Tibial nerve (tissue), 4 donors: ENCODE results near the gene AK2. TPM values are rescaled to one million over a fixed set of nuclear protein-coding genes. Genes with fewer than 3 reads are reported as not detected.
A peak's percentile ranks its signal among the peaks of the same experiment; 100 is the strongest.

Experiments used
- DNase-seq, 2 donors: peaks; one replicate each; pipeline ENCODE4 v3.0.0-alpha.2; 2019; ENCODE audit warnings: low spot score in 2 of 2
- H3K27ac ChIP-seq, 4 donors: fragments of 200-600 bp; sonication (generic) in 3 of 4; one replicate each; pipeline ENCODE4 v1.5.1; 2017 to 2019; ENCODE audit warnings: mild to moderate bottlenecking in 1 of 4
- H3K27me3 ChIP-seq, 2 donors: fragments of 200-600 bp; sonication (generic) in 1 of 2; one replicate each; pipeline versions ENCODE4 v1.5.1 to v1.6.0; 2017 to 2019
- H3K36me3 ChIP-seq, 3 donors: fragments of 200-600 bp; sonication (generic); one replicate each; pipeline ENCODE4 v1.5.1; 2018 to 2019
- H3K4me1 ChIP-seq, 4 donors: fragments of 200-600 bp; sonication (generic) in 3 of 4; one replicate each; pipeline ENCODE4 v1.5.1; 2017 to 2019
- H3K4me3 ChIP-seq, 4 donors: fragments of 200-600 bp; sonication (generic) in 3 of 4; one replicate each; pipeline ENCODE4 v1.5.1; 2017 to 2019; ENCODE audit warnings: mild to moderate bottlenecking in 1 of 4, moderate library complexity in 1 of 4
- H3K9me3 ChIP-seq, 4 donors: fragments of 200-600 bp; sonication (generic) in 3 of 4; one replicate each; pipeline ENCODE4 v1.5.1; 2017 to 2019
- EP300 ChIP-seq, 2 donors: sonication (generic); formaldehyde crosslinking; IDR thresholded peaks; one replicate each; pipeline ENCODE4 v1.6.1; 2017; ENCODE audit warnings: antibody characterized with exemption in 2 of 2, mild to moderate bottlenecking in 1 of 2
- POLR2A ChIP-seq, 2 donors: fragments of 450-650 bp; IDR thresholded peaks; one replicate each; pipeline ENCODE4 v1.6.1; 2017; ENCODE audit warnings: antibody characterized with exemption in 2 of 2, mild to moderate bottlenecking in 2 of 2, moderate library complexity in 2 of 2
- WGBS, 2 donors: methylation state at CpG; one replicate each; pipeline ENCODE4 v1.1.5; 2018; 5-methylcytosine and 5-hydroxymethylcytosine counted together
- total RNA-seq, 4 donors: library from RNA; depleted of rRNA; stranded (reverse); fragments of >200 nt; gene quantifications; one replicate each; pipeline ENCODE4 v1.1.0, GENCODE V29; 2016
- TF ChIP-seq, protein P1 (sequence below), 5 experiments: fragments of 200-600 bp in 3 of 5; fragments of 450-650 bp in 2 of 5; sonication (generic) in 3 of 5; IDR thresholded peaks; one replicate each; pipeline ENCODE4 v1.5.1; 2016 to 2019; ENCODE audit warnings: antibody characterized with exemption in 5 of 5, mild to moderate bottlenecking in 3 of 5, moderate library complexity in 2 of 5

The AK2 gene
- total RNA-seq, result 100 to 1,000 TPM; 127 to 559 (median 207) TPM

DNA sequence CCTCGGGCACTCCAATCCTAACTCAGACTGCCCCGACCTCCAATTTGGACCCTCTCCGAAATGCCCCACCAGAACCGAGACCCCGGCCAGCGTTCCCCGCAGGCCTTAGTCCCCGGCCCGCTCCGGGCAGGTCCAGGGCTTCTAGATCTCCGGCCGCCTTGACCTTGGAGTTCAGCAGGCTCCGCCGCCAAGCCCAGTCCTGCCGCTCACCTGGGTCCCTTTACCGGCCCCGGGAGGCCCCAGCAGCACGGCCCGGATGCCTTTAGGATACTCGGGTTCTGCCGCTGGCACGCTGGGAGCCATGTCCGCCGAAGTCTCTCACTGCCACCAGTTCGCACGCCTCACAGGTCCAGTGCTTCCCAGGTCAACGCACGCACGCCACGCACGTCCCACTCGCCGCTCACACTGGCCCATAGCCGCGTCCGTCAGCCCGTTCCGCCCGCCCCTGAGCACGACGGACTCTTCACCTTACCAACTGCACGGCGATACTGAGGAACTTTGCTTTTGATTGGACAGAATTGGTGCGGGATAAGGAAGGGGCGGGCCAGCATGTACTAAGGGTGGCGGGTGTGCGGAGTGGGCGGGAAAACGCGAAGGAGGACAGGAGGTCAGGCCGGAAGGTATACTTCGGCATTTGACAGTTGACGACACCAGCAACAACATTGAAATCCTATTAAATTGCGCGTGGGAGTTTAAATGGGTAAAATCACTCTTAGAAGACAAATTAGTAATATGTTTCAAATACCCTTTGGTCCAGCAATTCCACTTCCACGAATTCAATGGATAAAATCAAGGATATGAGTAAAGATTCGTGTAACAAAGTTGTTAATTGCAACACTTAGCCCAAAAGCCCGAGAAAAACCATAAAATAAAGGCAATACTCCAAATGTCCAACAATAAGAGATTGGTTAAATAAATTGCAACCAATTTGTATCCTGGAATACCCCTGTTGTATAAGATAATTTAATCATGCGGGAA lies at the start of gene AK2:
Gene AK2 (minus strand): TSS at position 358 of the 978 bp plus-strand sequence. CDS start 55 bp downstream, at position 303.
- H3K27ac ChIP-seq, result peak within 1 kb of the TSS; percentile 70 to 83 (median 79)
- H3K27me3 ChIP-seq, result no peaks in the 10 kb centered on the region
- no peaks in the 10 kb centered on the region for H3K9me3 ChIP-seq
- peaks cover 0 to 4% (median 0%) of the 10 kb centered on the region in 3 donors for H3K36me3 ChIP-seq
- peaks cover 0 to 43% (median 7%) of the 10 kb centered on the region in 4 donors for H3K4me1 ChIP-seq
- WGBS, 2 donors, result 6% methylated on average over 45 to 54 of the region's 59 CpGs
- TF ChIP-seq, protein P1, sequence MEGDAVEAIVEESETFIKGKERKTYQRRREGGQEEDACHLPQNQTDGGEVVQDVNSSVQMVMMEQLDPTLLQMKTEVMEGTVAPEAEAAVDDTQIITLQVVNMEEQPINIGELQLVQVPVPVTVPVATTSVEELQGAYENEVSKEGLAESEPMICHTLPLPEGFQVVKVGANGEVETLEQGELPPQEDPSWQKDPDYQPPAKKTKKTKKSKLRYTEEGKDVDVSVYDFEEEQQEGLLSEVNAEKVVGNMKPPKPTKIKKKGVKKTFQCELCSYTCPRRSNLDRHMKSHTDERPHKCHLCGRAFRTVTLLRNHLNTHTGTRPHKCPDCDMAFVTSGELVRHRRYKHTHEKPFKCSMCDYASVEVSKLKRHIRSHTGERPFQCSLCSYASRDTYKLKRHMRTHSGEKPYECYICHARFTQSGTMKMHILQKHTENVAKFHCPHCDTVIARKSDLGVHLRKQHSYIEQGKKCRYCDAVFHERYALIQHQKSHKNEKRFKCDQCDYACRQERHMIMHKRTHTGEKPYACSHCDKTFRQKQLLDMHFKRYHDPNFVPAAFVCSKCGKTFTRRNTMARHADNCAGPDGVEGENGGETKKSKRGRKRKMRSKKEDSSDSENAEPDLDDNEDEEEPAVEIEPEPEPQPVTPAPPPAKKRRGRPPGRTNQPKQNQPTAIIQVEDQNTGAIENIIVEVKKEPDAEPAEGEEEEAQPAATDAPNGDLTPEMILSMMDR (IDR thresholded peaks at IDR 0.05), result no peak
- TF ChIP-seq EP300 (IDR thresholded peaks at IDR 0.05), result peak in 1 of 2 donors; percentile 81
- peak in 1 of 2 donors; percentile 60 for TF ChIP-seq POLR2A (IDR thresholded peaks at IDR 0.05)
- peak within 1 kb of the TSS; percentile 75 to 94 (median 86) for H3K4me3 ChIP-seq
- DNase-seq, result peak; percentile 91 to 94

DNA sequence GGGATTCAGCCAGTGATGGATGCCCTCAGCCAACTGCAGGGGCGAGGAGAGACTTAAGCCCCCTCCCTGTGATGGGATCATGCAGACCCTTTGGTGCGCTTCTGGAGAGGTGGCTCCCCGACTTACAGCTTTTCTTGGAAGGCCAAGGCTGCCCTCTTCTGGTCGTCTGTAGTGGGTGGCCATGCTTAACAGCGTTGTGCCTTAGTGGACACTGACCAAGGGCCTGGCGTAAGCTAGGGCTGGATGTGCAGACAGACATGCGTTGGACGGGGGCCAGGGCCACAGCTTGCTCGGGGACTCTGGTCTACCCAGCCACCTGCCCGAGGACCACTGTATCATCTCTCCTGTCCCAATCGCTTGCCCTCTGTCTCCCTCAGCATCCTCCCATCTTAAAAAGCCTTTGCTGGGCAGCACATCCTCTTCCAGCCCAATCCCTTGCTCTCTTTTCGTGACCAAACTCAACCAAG lies 49.7 kb upstream of the AK2 start:
- peak; percentile 62 to 84 for DNase-seq
- 23 to 28% methylated on average over 9 to 12 of the region's 12 CpGs for WGBS, 2 donors
- TF ChIP-seq, protein P1 (IDR thresholded peaks at IDR 0.05), result peak; percentile 49 to 88 (median 69)
- TF ChIP-seq POLR2A (IDR thresholded peaks at IDR 0.05) (no peak), EP300 (IDR thresholded peaks at IDR 0.05) (peak in 1 of 2 donors; percentile 15)
- H3K27me3 ChIP-seq, result no peaks in the 10 kb centered on the region
- peaks cover 0 to 23% (median 9%) of the 10 kb centered on the region in 4 donors for H3K4me1 ChIP-seq
- H3K9me3 ChIP-seq, result no peaks in the 10 kb centered on the region
- H3K36me3 ChIP-seq, result peaks cover 0 to 6% (median 0%) of the 10 kb centered on the region in 3 donors
- no peak overlapping the region for H3K27ac ChIP-seq
- no peak overlapping the region for H3K4me3 ChIP-seq

DNA sequence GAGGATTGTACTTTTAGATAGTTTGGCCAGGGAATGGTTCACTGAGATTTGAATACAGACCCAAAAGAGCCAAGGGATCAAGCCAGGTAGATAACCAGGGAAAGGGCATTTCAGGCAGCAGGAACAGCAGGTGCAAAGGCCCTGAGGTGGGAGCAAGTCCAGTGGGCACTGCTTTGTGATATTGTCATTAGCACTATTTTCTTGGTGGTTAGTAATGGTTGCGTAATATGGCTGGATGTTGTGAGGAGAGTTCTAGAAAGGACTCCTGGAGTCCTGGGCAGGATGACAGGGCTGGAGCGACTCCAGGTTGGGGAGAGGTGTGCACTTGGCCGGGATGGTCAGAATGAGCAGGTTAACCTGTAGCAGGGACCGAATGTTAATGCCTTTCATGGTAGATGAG lies 48.6 kb upstream of the AK2 start:
- Histone ChIP-seq H3K27me3 (no peaks in the 10 kb centered on the region), H3K9me3 (no peaks in the 10 kb centered on the region), H3K27ac (no peak overlapping the region), H3K4me1 (peaks cover 0 to 31% (median 10%) of the 10 kb centered on the region in 4 donors), H3K36me3 (peaks cover 0 to 6% (median 0%) of the 10 kb centered on the region in 3 donors), H3K4me3 (no peak overlapping the region)
- DNase-seq, result no peak
- TF ChIP-seq EP300 (IDR thresholded peaks at IDR 0.05), result no peak
- TF ChIP-seq, protein P1 (IDR thresholded peaks at IDR 0.05), result no peak
- no peak for TF ChIP-seq POLR2A (IDR thresholded peaks at IDR 0.05)
- 72 to 96% methylated on average over 4 of the region's 4 CpGs for WGBS, 2 donors

DNA sequence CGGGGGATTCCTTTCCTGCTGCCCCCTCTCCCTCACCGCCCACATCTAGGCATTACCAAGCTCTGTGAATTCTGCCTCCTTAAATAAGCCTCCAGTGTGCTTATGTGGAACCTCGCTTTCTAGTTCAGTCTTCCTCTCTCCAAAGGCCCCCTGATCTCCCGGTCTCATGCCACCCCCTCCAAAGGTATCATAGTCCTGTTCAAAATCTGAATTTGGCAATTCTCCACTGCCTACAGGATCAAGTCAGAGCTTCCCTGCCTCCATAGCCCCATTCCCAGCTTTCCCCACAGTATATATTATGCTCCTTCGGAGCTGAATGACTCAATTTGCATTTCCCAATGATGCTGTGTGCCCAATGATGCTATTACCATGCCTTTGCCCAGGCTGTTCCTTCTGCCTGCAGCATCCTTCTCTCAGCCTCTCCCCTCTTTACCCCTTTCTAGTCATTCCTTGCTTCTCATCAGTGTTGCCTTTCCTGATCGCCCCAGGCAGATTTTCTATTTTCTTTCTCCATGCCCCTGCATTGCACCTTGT lies 46.0 kb upstream of the AK2 start:
- Histone ChIP-seq H3K4me1 (peaks cover 0 to 36% (median 10%) of the 10 kb centered on the region in 4 donors), H3K4me3 (no peak overlapping the region), H3K27me3 (no peaks in the 10 kb centered on the region), H3K27ac (no peak overlapping the region), H3K36me3 (no peaks in the 10 kb centered on the region), H3K9me3 (no peaks in the 10 kb centered on the region)
- WGBS, 2 donors, result 65 to 66% methylated on average over 6 of the region's 6 CpGs
- TF ChIP-seq, protein P1 (IDR thresholded peaks at IDR 0.05), result no peak
- no peak for TF ChIP-seq POLR2A (IDR thresholded peaks at IDR 0.05)
- no peak for TF ChIP-seq EP300 (IDR thresholded peaks at IDR 0.05)
- no peak for DNase-seq
